Measurements from ENCODE around the gene DYNC2I2.

- TF ChIP-seq CTCF (IDR thresholded peaks at IDR 0.05) (no peak), ZFX (IDR thresholded peaks at IDR 0.05; ENCODE audit: borderline replicate concordance) (no peak)
Measured at GRCh38 chr9:128631636-128632035, 25.0 kb downstream of the DYNC2I2 start.
